ENCODE data around the gene FNDC5. TPM values are rescaled to one million over a fixed set of nuclear protein-coding genes. Genes with fewer than 3 reads are reported as not detected.

FNDC5 gene
- total and polyA plus RNA-seq, 2 of the 13 experiments (the other 11 are each of a cell fraction or from before 2014, with no cell fraction given) = 1.4 to 3.1 TPM

- TF ChIP-seq KDM4B (CRISPR knock-in tag; IDR thresholded peaks at IDR 0.05) (peak; percentile 80; the same call in 1 of the 2 replicates), ZNF441 (CRISPR knock-in tag; IDR thresholded peaks at IDR 0.05; ENCODE audit: borderline replicate concordance) (peak; percentile 98), ZKSCAN5 (CRISPR knock-in tag; IDR thresholded peaks at IDR 0.05) (no peak), RBAK (CRISPR knock-in tag; IDR thresholded peaks at IDR 0.05) (no peak), ZFP36L1 (CRISPR knock-in tag; IDR thresholded peaks at IDR 0.05) (peak; percentile 42), ZNF746 (CRISPR knock-in tag; IDR thresholded peaks at IDR 0.05) (0 out of 2 replicates have a peak, but pooled peaks have one; percentile 35), EHMT2 (IDR thresholded peaks at IDR 0.05; ENCODE audit: borderline replicate concordance, low read depth, low read length) (no peak), ATF1 (CRISPR knock-in tag; IDR thresholded peaks at IDR 0.05) (no peak), DMAP1 (CRISPR knock-in tag; IDR thresholded peaks at IDR 0.05) (peak; percentile 100), ZNF317 (CRISPR knock-in tag; IDR thresholded peaks at IDR 0.05) (peak; percentile 82; the same call in 1 of the 2 replicates), ZBTB7A (CRISPR knock-in tag; IDR thresholded peaks at IDR 0.05) (no peak; the same call in 1 of the 2 replicates), ADNP (CRISPR knock-in tag; IDR thresholded peaks at IDR 0.05) (no peak), ZNF17 (CRISPR knock-in tag; IDR thresholded peaks at IDR 0.05) (no peak)
- TF ChIP-seq, protein P1, sequence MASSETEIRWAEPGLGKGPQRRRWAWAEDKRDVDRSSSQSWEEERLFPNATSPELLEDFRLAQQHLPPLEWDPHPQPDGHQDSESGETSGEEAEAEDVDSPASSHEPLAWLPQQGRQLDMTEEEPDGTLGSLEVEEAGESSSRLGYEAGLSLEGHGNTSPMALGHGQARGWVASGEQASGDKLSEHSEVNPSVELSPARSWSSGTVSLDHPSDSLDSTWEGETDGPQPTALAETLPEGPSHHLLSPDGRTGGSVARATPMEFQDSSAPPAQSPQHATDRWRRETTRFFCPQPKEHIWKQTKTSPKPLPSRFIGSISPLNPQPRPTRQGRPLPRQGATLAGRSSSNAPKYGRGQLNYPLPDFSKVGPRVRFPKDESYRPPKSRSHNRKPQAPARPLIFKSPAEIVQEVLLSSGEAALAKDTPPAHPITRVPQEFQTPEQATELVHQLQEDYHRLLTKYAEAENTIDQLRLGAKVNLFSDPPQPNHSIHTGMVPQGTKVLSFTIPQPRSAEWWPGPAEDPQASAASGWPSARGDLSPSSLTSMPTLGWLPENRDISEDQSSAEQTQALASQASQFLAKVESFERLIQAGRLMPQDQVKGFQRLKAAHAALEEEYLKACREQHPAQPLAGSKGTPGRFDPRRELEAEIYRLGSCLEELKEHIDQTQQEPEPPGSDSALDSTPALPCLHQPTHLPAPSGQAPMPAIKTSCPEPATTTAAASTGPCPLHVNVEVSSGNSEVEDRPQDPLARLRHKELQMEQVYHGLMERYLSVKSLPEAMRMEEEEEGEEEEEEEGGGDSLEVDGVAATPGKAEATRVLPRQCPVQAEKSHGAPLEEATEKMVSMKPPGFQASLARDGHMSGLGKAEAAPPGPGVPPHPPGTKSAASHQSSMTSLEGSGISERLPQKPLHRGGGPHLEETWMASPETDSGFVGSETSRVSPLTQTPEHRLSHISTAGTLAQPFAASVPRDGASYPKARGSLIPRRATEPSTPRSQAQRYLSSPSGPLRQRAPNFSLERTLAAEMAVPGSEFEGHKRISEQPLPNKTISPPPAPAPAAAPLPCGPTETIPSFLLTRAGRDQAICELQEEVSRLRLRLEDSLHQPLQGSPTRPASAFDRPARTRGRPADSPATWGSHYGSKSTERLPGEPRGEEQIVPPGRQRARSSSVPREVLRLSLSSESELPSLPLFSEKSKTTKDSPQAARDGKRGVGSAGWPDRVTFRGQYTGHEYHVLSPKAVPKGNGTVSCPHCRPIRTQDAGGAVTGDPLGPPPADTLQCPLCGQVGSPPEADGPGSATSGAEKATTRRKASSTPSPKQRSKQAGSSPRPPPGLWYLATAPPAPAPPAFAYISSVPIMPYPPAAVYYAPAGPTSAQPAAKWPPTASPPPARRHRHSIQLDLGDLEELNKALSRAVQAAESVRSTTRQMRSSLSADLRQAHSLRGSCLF (CRISPR knock-in tag; IDR thresholded peaks at IDR 0.05; ENCODE audit: borderline replicate concordance) = no peak; the same call in 1 of the 2 replicates
- TF ChIP-seq, protein P2, sequence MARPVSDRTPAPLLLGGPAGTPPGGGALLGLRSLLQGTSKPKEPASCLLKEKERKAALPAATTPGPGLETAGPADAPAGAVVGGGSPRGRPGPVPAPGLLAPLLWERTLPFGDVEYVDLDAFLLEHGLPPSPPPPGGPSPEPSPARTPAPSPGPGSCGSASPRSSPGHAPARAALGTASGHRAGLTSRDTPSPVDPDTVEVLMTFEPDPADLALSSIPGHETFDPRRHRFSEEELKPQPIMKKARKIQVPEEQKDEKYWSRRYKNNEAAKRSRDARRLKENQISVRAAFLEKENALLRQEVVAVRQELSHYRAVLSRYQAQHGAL (CRISPR knock-in tag; IDR thresholded peaks at IDR 0.05; ENCODE audit: not compliant biosample characterization) = peak; percentile 82
- TF ChIP-seq, protein P3, sequence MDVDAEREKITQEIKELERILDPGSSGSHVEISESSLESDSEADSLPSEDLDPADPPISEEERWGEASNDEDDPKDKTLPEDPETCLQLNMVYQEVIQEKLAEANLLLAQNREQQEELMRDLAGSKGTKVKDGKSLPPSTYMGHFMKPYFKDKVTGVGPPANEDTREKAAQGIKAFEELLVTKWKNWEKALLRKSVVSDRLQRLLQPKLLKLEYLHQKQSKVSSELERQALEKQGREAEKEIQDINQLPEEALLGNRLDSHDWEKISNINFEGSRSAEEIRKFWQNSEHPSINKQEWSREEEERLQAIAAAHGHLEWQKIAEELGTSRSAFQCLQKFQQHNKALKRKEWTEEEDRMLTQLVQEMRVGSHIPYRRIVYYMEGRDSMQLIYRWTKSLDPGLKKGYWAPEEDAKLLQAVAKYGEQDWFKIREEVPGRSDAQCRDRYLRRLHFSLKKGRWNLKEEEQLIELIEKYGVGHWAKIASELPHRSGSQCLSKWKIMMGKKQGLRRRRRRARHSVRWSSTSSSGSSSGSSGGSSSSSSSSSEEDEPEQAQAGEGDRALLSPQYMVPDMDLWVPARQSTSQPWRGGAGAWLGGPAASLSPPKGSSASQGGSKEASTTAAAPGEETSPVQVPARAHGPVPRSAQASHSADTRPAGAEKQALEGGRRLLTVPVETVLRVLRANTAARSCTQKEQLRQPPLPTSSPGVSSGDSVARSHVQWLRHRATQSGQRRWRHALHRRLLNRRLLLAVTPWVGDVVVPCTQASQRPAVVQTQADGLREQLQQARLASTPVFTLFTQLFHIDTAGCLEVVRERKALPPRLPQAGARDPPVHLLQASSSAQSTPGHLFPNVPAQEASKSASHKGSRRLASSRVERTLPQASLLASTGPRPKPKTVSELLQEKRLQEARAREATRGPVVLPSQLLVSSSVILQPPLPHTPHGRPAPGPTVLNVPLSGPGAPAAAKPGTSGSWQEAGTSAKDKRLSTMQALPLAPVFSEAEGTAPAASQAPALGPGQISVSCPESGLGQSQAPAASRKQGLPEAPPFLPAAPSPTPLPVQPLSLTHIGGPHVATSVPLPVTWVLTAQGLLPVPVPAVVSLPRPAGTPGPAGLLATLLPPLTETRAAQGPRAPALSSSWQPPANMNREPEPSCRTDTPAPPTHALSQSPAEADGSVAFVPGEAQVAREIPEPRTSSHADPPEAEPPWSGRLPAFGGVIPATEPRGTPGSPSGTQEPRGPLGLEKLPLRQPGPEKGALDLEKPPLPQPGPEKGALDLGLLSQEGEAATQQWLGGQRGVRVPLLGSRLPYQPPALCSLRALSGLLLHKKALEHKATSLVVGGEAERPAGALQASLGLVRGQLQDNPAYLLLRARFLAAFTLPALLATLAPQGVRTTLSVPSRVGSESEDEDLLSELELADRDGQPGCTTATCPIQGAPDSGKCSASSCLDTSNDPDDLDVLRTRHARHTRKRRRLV (CRISPR knock-in tag; IDR thresholded peaks at IDR 0.05) = 0 out of 2 replicates have a peak, but pooled peaks have one; percentile 81
- TF ChIP-seq, protein P4, sequence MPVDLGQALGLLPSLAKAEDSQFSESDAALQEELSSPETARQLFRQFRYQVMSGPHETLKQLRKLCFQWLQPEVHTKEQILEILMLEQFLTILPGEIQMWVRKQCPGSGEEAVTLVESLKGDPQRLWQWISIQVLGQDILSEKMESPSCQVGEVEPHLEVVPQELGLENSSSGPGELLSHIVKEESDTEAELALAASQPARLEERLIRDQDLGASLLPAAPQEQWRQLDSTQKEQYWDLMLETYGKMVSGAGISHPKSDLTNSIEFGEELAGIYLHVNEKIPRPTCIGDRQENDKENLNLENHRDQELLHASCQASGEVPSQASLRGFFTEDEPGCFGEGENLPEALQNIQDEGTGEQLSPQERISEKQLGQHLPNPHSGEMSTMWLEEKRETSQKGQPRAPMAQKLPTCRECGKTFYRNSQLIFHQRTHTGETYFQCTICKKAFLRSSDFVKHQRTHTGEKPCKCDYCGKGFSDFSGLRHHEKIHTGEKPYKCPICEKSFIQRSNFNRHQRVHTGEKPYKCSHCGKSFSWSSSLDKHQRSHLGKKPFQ (CRISPR knock-in tag; IDR thresholded peaks at IDR 0.05; ENCODE audit: insufficient replicate concordance) = peak; percentile 48
Measured at GRCh38 chr1:32817159-32817814, 53.4 kb downstream of the FNDC5 start, which contains the start of the genes S100PBP and YARS1 (continued).
